ENCODE measurements around the gene TAP2.

TAP2 gene

GRCh38 chr6:32854376-32855178 lies 16.0 kb upstream of the TAP2 start:
- H3K79me2 ChIP-seq (ENCODE audit: low read length) = peaks cover 45% of the 10 kb centered on the region
- peak overlapping the region; percentile 99 for H3K9ac ChIP-seq (ENCODE audit: low read length)
- H3K27me3 ChIP-seq (ENCODE audit: low read depth, low read length) = no peaks in the 10 kb centered on the region
- H3K27ac ChIP-seq (ENCODE audit: low read length) = peak overlapping the region; percentile 94
- peaks cover 47% of the 10 kb centered on the region for H3K36me3 ChIP-seq (replicated peaks; ENCODE audit: low read depth, low read length)
- H3K4me1 ChIP-seq (ENCODE audit: low read length) = peaks cover 15% of the 10 kb centered on the region
- H3K9me3 ChIP-seq (ENCODE audit: insufficient read depth, low read length) = no peaks in the 10 kb centered on the region
- H3K4me3 ChIP-seq (ENCODE audit: low read length) = peak overlapping the region; percentile 98
- H2AFZ ChIP-seq (ENCODE audit: low read depth, low read length) = no peak overlapping the region
- no peak for TF ChIP-seq EZH2phosphoT487 (IDR thresholded peaks at IDR 0.05; ENCODE audit: low read depth)
- H4K20me1 ChIP-seq (ENCODE audit: insufficient read depth, low read length) = peaks cover 5% of the 10 kb centered on the region; the same call in 1 of the 2 replicates
- peak overlapping the region; percentile 84 for H3K4me2 ChIP-seq (ENCODE audit: low read length)

GRCh38 chr6:32853541-32854375 lies 15.2 kb upstream of the TAP2 start, which contains the start of the genes PSMB9 and TAP1:
Gene PSMB9 (plus strand): TSS chr6:32854192. CDS start chr6:32854230, 38 bp downstream.
Gene TAP1 (minus strand): TSS chr6:32853704. CDS start chr6:32853636, 68 bp downstream.
- Histone ChIP-seq H2AFZ (ENCODE audit: low read depth, low read length) (peak within 1 kb of the TSS; percentile 82; the same call in 1 of the 2 replicates), H3K9me3 (ENCODE audit: insufficient read depth, low read length) (no peaks in the 10 kb centered on the region), H3K4me1 (ENCODE audit: low read length) (peaks cover 15% of the 10 kb centered on the region), H3K9ac (ENCODE audit: low read length) (peak within 1 kb of the TSS; percentile 99), H3K36me3 (replicated peaks; ENCODE audit: low read depth, low read length) (peaks cover 52% of the 10 kb centered on the region), H3K4me2 (ENCODE audit: low read length) (peak within 1 kb of the TSS; percentile 97), H3K4me3 (ENCODE audit: low read length) (peak within 1 kb of the TSS; percentile 98), H3K27ac (ENCODE audit: low read length) (peak within 1 kb of the TSS; percentile 94), H4K20me1 (ENCODE audit: insufficient read depth, low read length) (peaks cover 5% of the 10 kb centered on the region; the same call in 1 of the 2 replicates), H3K79me2 (ENCODE audit: low read length) (peaks cover 45% of the 10 kb centered on the region), H3K27me3 (ENCODE audit: low read depth, low read length) (no peaks in the 10 kb centered on the region)
- TF ChIP-seq, protein P1, sequence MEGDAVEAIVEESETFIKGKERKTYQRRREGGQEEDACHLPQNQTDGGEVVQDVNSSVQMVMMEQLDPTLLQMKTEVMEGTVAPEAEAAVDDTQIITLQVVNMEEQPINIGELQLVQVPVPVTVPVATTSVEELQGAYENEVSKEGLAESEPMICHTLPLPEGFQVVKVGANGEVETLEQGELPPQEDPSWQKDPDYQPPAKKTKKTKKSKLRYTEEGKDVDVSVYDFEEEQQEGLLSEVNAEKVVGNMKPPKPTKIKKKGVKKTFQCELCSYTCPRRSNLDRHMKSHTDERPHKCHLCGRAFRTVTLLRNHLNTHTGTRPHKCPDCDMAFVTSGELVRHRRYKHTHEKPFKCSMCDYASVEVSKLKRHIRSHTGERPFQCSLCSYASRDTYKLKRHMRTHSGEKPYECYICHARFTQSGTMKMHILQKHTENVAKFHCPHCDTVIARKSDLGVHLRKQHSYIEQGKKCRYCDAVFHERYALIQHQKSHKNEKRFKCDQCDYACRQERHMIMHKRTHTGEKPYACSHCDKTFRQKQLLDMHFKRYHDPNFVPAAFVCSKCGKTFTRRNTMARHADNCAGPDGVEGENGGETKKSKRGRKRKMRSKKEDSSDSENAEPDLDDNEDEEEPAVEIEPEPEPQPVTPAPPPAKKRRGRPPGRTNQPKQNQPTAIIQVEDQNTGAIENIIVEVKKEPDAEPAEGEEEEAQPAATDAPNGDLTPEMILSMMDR (IDR thresholded peaks at IDR 0.05; ENCODE audit: low read depth, low read length) = peak; percentile 60
- TF ChIP-seq EZH2phosphoT487 (IDR thresholded peaks at IDR 0.05; ENCODE audit: low read depth) = no peak

- peak overlapping the region; percentile 99 for H3K9ac ChIP-seq (ENCODE audit: low read length)
- H3K9me3 ChIP-seq (ENCODE audit: insufficient read depth, low read length) = no peaks in the 10 kb centered on the region
- peak overlapping the region; percentile 94 for H3K27ac ChIP-seq (ENCODE audit: low read length)
- H3K4me3 ChIP-seq (ENCODE audit: low read length) = peak overlapping the region; percentile 98
- peaks cover 45% of the 10 kb centered on the region for H3K79me2 ChIP-seq (ENCODE audit: low read length)
- peaks cover 53% of the 10 kb centered on the region for H3K36me3 ChIP-seq (replicated peaks; ENCODE audit: low read depth, low read length)
- peak overlapping the region; percentile 97 for H3K4me2 ChIP-seq (ENCODE audit: low read length)
- H3K4me1 ChIP-seq (ENCODE audit: low read length) = peaks cover 15% of the 10 kb centered on the region
- TF ChIP-seq, protein P1 (IDR thresholded peaks at IDR 0.05; ENCODE audit: low read depth, low read length) = no peak
- no peak for TF ChIP-seq EZH2phosphoT487 (IDR thresholded peaks at IDR 0.05; ENCODE audit: low read depth)
- H2AFZ ChIP-seq (ENCODE audit: low read depth, low read length) = no peak overlapping the region
- no peaks in the 10 kb centered on the region for H3K27me3 ChIP-seq (ENCODE audit: low read depth, low read length)
- peaks cover 5% of the 10 kb centered on the region; the same call in 1 of the 2 replicates for H4K20me1 ChIP-seq (ENCODE audit: insufficient read depth, low read length)
These were observed 14.5 kb upstream of the TAP2 start for GRCh38 chr6:32852844-32853540.
